HL-60/S4 (cell line): ENCODE data around the gene UQCRH.

Experiments
- in situ Hi-C: fragments of 300-500 bp; cut with MboI; formaldehyde crosslinking; loops from 2 replicates; pipeline ENCODE4 v1.14.3; 2022; ENCODE audit warnings: low sequenced_read_pairs

UQCRH gene

GRCh38 chr1:46303038-46303871 lies at the start of gene UQCRH, which contains the start of gene LRRC41:
Gene UQCRH, plus strand, starts transcription at chr1:46303698. Its CDS starts 69 bp downstream, at chr1:46303767.
Gene LRRC41, minus strand, starts transcription at chr1:46303616. Its CDS starts 294 bp downstream, at chr1:46303322.
- in situ Hi-C loops = no loop called here

- in situ Hi-C loops = no loop called here
Observed at GRCh38 chr1:46254668-46255067, 48.8 kb upstream of the UQCRH start.

GRCh38 chr1:46256523-46256922 lies 47.0 kb upstream of the UQCRH start:
- in situ Hi-C loops = no loop called here

- in situ Hi-C loops = no loop called here
Observed at GRCh38 chr1:46262508-46262907, 41.0 kb upstream of the UQCRH start.

- in situ Hi-C loops = no loop called here
Observed at GRCh38 chr1:46263146-46263545, 40.4 kb upstream of the UQCRH start.

GRCh38 chr1:46268578-46268977 lies 34.9 kb upstream of the UQCRH start:
- in situ Hi-C loops = no loop called here

GRCh38 chr1:46274225-46275029 lies 29.1 kb upstream of the UQCRH start:
- in situ Hi-C loops = no loop called here

GRCh38 chr1:46275030-46275337 lies 28.5 kb upstream of the UQCRH start:
- in situ Hi-C loops = no loop called here

GRCh38 chr1:46277658-46278373 lies 25.7 kb upstream of the UQCRH start:
- in situ Hi-C loops = no loop called here

- in situ Hi-C loops = no loop called here
Observed at GRCh38 chr1:46278807-46279206, 24.7 kb upstream of the UQCRH start.

- in situ Hi-C loops = no loop called here
Observed at GRCh38 chr1:46280092-46280491, 23.4 kb upstream of the UQCRH start.

GRCh38 chr1:46281021-46281420 lies 22.5 kb upstream of the UQCRH start:
- in situ Hi-C loops = no loop called here

- in situ Hi-C loops = no loop called here
Observed at GRCh38 chr1:46284058-46284457, 19.4 kb upstream of the UQCRH start.

- in situ Hi-C loops = no loop called here
Observed at GRCh38 chr1:46284597-46285564, 18.6 kb upstream of the UQCRH start.

- in situ Hi-C loops = no loop called here
Observed at GRCh38 chr1:46285730-46286477, 17.6 kb upstream of the UQCRH start.

- in situ Hi-C loops = no loop called here
Observed at GRCh38 chr1:46288485-46289133, 14.9 kb upstream of the UQCRH start.

GRCh38 chr1:46289134-46289494 lies 14.4 kb upstream of the UQCRH start:
- in situ Hi-C loops = no loop called here

GRCh38 chr1:46289976-46290375 lies 13.5 kb upstream of the UQCRH start:
- in situ Hi-C loops = no loop called here

- in situ Hi-C loops = no loop called here
Observed at GRCh38 chr1:46295306-46295705, 8.2 kb upstream of the UQCRH start.
